Measurements from ENCODE around the gene STK38. TPM values are rescaled to one million over a fixed set of nuclear protein-coding genes. Genes with fewer than 3 reads are reported as not detected.

STK38 gene
- total RNA-seq, 1 experiment from 2014 or later: 13.3 TPM

DNA sequence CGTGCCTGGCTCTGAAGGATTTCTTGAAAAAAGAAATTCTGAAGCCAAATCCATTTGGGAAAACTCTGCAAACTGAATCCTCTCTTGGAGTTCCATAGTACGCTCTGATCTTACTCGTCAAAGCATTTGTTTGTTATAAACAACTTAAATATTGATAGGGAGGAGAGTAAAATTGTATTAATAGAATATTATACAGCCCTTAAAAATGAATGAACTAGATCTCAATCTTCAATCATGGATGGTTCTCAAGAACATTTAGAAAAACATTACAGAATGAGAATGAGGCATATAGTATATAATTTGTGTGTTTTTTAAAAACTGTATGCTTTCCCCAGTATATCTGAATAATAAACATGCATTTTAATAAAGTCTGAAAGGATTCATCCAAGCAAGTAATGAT is 79.7 kb downstream of the STK38 start (continued):
- TF ChIP-seq E2F5 (CRISPR knock-in tag; IDR thresholded peaks at IDR 0.05) (no peak), ZNF423 (CRISPR knock-in tag; IDR thresholded peaks at IDR 0.05) (no peak)
- TF ChIP-seq, protein P1, sequence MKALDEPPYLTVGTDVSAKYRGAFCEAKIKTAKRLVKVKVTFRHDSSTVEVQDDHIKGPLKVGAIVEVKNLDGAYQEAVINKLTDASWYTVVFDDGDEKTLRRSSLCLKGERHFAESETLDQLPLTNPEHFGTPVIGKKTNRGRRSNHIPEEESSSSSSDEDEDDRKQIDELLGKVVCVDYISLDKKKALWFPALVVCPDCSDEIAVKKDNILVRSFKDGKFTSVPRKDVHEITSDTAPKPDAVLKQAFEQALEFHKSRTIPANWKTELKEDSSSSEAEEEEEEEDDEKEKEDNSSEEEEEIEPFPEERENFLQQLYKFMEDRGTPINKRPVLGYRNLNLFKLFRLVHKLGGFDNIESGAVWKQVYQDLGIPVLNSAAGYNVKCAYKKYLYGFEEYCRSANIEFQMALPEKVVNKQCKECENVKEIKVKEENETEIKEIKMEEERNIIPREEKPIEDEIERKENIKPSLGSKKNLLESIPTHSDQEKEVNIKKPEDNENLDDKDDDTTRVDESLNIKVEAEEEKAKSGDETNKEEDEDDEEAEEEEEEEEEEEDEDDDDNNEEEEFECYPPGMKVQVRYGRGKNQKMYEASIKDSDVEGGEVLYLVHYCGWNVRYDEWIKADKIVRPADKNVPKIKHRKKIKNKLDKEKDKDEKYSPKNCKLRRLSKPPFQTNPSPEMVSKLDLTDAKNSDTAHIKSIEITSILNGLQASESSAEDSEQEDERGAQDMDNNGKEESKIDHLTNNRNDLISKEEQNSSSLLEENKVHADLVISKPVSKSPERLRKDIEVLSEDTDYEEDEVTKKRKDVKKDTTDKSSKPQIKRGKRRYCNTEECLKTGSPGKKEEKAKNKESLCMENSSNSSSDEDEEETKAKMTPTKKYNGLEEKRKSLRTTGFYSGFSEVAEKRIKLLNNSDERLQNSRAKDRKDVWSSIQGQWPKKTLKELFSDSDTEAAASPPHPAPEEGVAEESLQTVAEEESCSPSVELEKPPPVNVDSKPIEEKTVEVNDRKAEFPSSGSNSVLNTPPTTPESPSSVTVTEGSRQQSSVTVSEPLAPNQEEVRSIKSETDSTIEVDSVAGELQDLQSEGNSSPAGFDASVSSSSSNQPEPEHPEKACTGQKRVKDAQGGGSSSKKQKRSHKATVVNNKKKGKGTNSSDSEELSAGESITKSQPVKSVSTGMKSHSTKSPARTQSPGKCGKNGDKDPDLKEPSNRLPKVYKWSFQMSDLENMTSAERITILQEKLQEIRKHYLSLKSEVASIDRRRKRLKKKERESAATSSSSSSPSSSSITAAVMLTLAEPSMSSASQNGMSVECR (CRISPR knock-in tag; IDR thresholded peaks at IDR 0.05; ENCODE audit: borderline replicate concordance): no peak
- TF ChIP-seq, protein P2, sequence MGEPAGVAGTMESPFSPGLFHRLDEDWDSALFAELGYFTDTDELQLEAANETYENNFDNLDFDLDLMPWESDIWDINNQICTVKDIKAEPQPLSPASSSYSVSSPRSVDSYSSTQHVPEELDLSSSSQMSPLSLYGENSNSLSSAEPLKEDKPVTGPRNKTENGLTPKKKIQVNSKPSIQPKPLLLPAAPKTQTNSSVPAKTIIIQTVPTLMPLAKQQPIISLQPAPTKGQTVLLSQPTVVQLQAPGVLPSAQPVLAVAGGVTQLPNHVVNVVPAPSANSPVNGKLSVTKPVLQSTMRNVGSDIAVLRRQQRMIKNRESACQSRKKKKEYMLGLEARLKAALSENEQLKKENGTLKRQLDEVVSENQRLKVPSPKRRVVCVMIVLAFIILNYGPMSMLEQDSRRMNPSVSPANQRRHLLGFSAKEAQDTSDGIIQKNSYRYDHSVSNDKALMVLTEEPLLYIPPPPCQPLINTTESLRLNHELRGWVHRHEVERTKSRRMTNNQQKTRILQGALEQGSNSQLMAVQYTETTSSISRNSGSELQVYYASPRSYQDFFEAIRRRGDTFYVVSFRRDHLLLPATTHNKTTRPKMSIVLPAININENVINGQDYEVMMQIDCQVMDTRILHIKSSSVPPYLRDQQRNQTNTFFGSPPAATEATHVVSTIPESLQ (CRISPR knock-in tag; IDR thresholded peaks at IDR 0.05): no peak
- TF ChIP-seq, protein P3, sequence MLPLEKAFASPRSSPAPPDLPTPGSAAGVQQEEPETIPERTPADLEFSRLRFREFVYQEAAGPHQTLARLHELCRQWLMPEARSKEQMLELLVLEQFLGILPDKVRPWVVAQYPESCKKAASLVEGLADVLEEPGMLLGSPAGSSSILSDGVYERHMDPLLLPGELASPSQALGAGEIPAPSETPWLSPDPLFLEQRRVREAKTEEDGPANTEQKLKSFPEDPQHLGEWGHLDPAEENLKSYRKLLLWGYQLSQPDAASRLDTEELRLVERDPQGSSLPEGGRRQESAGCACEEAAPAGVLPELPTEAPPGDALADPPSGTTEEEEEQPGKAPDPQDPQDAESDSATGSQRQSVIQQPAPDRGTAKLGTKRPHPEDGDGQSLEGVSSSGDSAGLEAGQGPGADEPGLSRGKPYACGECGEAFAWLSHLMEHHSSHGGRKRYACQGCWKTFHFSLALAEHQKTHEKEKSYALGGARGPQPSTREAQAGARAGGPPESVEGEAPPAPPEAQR (CRISPR knock-in tag; IDR thresholded peaks at IDR 0.05): no peak

GRCh38 chr6:36464233-36464632 is 83.0 kb downstream of the STK38 start:
- Mint-ChIP-seq H3K4me3 (no peak overlapping the region), H3K27me3 (ENCODE audit: low read depth) (no peaks in the 10 kb centered on the region), H3K9me3 (no peaks in the 10 kb centered on the region), H3K27ac (no peak overlapping the region), H3K4me1 (peaks cover 29% of the 10 kb centered on the region), H3K36me3 (no peaks in the 10 kb centered on the region)
- CTCF ChIA-PET: no interaction called here
- DNase-seq (ENCODE audit: low spot score) (no peak), ATAC-seq (no peak)
- no peak for TF ChIP-seq ZNF232 (CRISPR knock-in tag; IDR thresholded peaks at IDR 0.05)
- TF ChIP-seq CBFB (CRISPR knock-in tag; IDR thresholded peaks at IDR 0.05; ENCODE audit: low read depth): no peak
- no peak for TF ChIP-seq ATF1 (CRISPR knock-in tag; IDR thresholded peaks at IDR 0.05)
- POLR2A ChIA-PET: no interaction called here

GRCh38 chr6:36463676-36464075 is 83.6 kb downstream of the STK38 start:
- Mint-ChIP-seq H3K4me3 (no peak overlapping the region), H3K9me3 (no peaks in the 10 kb centered on the region)
- TF ChIP-seq PRRX2 (CRISPR knock-in tag; IDR thresholded peaks at IDR 0.05): no peak
- TF ChIP-seq KAT7 (CRISPR knock-in tag; IDR thresholded peaks at IDR 0.05; ENCODE audit: borderline replicate concordance): no peak
- TF ChIP-seq, protein P4, sequence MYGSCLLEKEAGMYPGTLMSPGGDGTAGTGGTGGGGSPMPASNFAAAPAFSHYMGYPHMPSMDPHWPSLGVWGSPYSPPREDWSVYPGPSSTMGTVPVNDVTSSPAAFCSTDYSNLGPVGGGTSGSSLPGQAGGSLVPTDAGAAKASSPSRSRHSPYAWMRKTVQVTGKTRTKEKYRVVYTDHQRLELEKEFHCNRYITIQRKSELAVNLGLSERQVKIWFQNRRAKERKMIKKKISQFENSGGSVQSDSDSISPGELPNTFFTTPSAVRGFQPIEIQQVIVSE (CRISPR knock-in tag; IDR thresholded peaks at IDR 0.05; ENCODE audit: borderline replicate concordance): no peak
- TF ChIP-seq, protein P5, sequence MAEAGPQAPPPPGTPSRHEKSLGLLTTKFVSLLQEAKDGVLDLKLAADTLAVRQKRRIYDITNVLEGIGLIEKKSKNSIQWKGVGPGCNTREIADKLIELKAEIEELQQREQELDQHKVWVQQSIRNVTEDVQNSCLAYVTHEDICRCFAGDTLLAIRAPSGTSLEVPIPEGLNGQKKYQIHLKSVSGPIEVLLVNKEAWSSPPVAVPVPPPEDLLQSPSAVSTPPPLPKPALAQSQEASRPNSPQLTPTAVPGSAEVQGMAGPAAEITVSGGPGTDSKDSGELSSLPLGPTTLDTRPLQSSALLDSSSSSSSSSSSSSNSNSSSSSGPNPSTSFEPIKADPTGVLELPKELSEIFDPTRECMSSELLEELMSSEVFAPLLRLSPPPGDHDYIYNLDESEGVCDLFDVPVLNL (CRISPR knock-in tag; IDR thresholded peaks at IDR 0.05; ENCODE audit: borderline replicate concordance, low read depth): no peak
- no peak for TF ChIP-seq SP1 (CRISPR knock-in tag; conservative IDR thresholded peaks at IDR 0.05)
- no peak for TF ChIP-seq GRHL2 (CRISPR knock-in tag; IDR thresholded peaks at IDR 0.05; ENCODE audit: insufficient replicate concordance, severe bottlenecking)
- TF ChIP-seq, protein P3 (CRISPR knock-in tag; IDR thresholded peaks at IDR 0.05): no peak
- TF ChIP-seq ESRRA (CRISPR knock-in tag; IDR thresholded peaks at IDR 0.05; ENCODE audit: borderline replicate concordance): no peak
- no peak for TF ChIP-seq CREM (CRISPR knock-in tag; IDR thresholded peaks at IDR 0.05)
- TF ChIP-seq TP53 (CRISPR knock-in tag; IDR thresholded peaks at IDR 0.05): no peak
- TF ChIP-seq ZNF138 (CRISPR knock-in tag; conservative IDR thresholded peaks at IDR 0.05): no peak
- TF ChIP-seq TEAD4 (CRISPR knock-in tag; IDR thresholded peaks at IDR 0.05): no peak
- no peak for TF ChIP-seq ZNF263 (CRISPR knock-in tag; IDR thresholded peaks at IDR 0.05; ENCODE audit: low read depth)
- TF ChIP-seq SMAD3 (CRISPR knock-in tag; IDR thresholded peaks at IDR 0.05; ENCODE audit: borderline replicate concordance): no peak
- no peak for TF ChIP-seq NR1H2 (CRISPR knock-in tag; IDR thresholded peaks at IDR 0.05)

More at GRCh38 chr6:36463676-36464075, 83.6 kb downstream of the STK38 start:
- POLR2A ChIA-PET: no interaction called here
- Mint-ChIP-seq H3K36me3 (no peaks in the 10 kb centered on the region), H3K27ac (no peak overlapping the region), H3K27me3 (ENCODE audit: low read depth) (no peaks in the 10 kb centered on the region), H3K4me1 (peaks cover 26% of the 10 kb centered on the region)
- DNase-seq (ENCODE audit: low spot score) (no peak), ATAC-seq (no peak)
- CTCF ChIA-PET: no interaction called here
